Skeletal muscle tissue (tissue), 4 donors: ENCODE data around the gene OR5D13. TPM values are rescaled to one million over a fixed set of nuclear protein-coding genes. Genes with fewer than 3 reads are reported as not detected.

ENCODE experiments used
- H3K27ac ChIP-seq: one replicate; pipeline ENCODE4 v1.7.0; 2013; ENCODE audit warnings: mild to moderate bottlenecking, low read depth, low read length, inconsistent platforms
- H3K27me3 ChIP-seq, 3 donors: one replicate each; pipeline ENCODE4 v1.7.0; 2013; ENCODE audit warnings: low read length in 3 of 3; ENCODE audit not compliant: control insufficient read depth in 3 of 3, insufficient read depth in 3 of 3
- H3K36me3 ChIP-seq, 3 donors: one replicate each; pipeline ENCODE4 v1.7.0; 2013; ENCODE audit warnings: low read length in 3 of 3; ENCODE audit not compliant: control insufficient read depth in 3 of 3, insufficient read depth in 3 of 3
- H3K4me1 ChIP-seq, 3 donors: one replicate each; pipeline ENCODE4 v1.7.0; 2013; ENCODE audit warnings: low read length in 3 of 3, mild to moderate bottlenecking in 3 of 3; ENCODE audit not compliant: control insufficient read depth in 3 of 3, insufficient read depth in 3 of 3
- H3K4me3 ChIP-seq, 3 donors: one replicate each; pipeline ENCODE4 v1.7.0; 2013; ENCODE audit warnings: low read length in 3 of 3
- H3K9ac ChIP-seq, 3 donors: one replicate each; pipeline ENCODE4 v1.7.0; 2013; ENCODE audit warnings: low read length in 3 of 3, mild to moderate bottlenecking in 3 of 3, moderate library complexity in 2 of 3, low read depth in 1 of 3
- H3K9me3 ChIP-seq, 3 donors: one replicate each; pipeline ENCODE4 v1.7.0; 2013; ENCODE audit warnings: low read length in 3 of 3; ENCODE audit not compliant: control insufficient read depth in 3 of 3
- total RNA-seq: library from RNA; depleted of rRNA; stranded (reverse); fragments of >200 nt; gene quantifications from one replicate; pipeline ENCODE4 v1.2.3, GENCODE V29; 2014
- donor health status: Osteomylitis.

The OR5D13 gene
- total RNA-seq, result not detected

- Histone ChIP-seq H3K36me3 (no peaks in the 10 kb centered on the region), H3K27me3 (no peaks in the 10 kb centered on the region), H3K4me1 (no peaks in the 10 kb centered on the region), H3K4me3 (no peak within 1 kb of the TSS), H3K9ac (no peak within 1 kb of the TSS), H3K27ac (no peak within 1 kb of the TSS), H3K9me3 (no peaks in the 10 kb centered on the region)
Observed at GRCh38 chr11:55773138-55773537, at the start of gene OR5D13. OR5D13 (plus strand) TSS chr11:55773438; CDS start chr11:55773438, 0 bp downstream.

GRCh38 chr11:55726715-55727324 is 46.4 kb upstream of the OR5D13 start:
- H3K4me1 ChIP-seq, result no peaks in the 10 kb centered on the region
- H3K27me3 ChIP-seq, result no peaks in the 10 kb centered on the region
- no peak overlapping the region for H3K9ac ChIP-seq
- H3K36me3 ChIP-seq, result no peaks in the 10 kb centered on the region
- H3K9me3 ChIP-seq, result no peaks in the 10 kb centered on the region
- H3K4me3 ChIP-seq, result no peak overlapping the region
- H3K27ac ChIP-seq, result no peak overlapping the region

- no peak overlapping the region for H3K4me3 ChIP-seq
Observed at GRCh38 chr11:55732936-55733335, 40.3 kb upstream of the OR5D13 start.

GRCh38 chr11:55791606-55792005 is 18.4 kb downstream of the OR5D13 start:
- H3K27me3 ChIP-seq, result no peaks in the 10 kb centered on the region
- H3K4me3 ChIP-seq, result no peak overlapping the region
- no peaks in the 10 kb centered on the region for H3K4me1 ChIP-seq
- H3K9ac ChIP-seq, result no peak overlapping the region
- H3K36me3 ChIP-seq, result no peaks in the 10 kb centered on the region
- H3K9me3 ChIP-seq, result no peaks in the 10 kb centered on the region
- no peak overlapping the region for H3K27ac ChIP-seq

More at GRCh38 chr11:55732936-55733335, 40.3 kb upstream of the OR5D13 start:
- no peaks in the 10 kb centered on the region for H3K9me3 ChIP-seq
- no peaks in the 10 kb centered on the region for H3K4me1 ChIP-seq
- no peaks in the 10 kb centered on the region for H3K27me3 ChIP-seq
- H3K36me3 ChIP-seq, result no peaks in the 10 kb centered on the region
- H3K9ac ChIP-seq, result no peak overlapping the region
- H3K27ac ChIP-seq, result no peak overlapping the region

- no peaks in the 10 kb centered on the region for H3K4me1 ChIP-seq
- H3K9me3 ChIP-seq, result no peaks in the 10 kb centered on the region
- no peak overlapping the region for H3K27ac ChIP-seq
- H3K36me3 ChIP-seq, result no peaks in the 10 kb centered on the region
- H3K27me3 ChIP-seq, result no peaks in the 10 kb centered on the region
- H3K9ac ChIP-seq, result no peak overlapping the region
- H3K4me3 ChIP-seq, result no peak overlapping the region
Observed at GRCh38 chr11:55793321-55793720, 20.1 kb downstream of the OR5D13 start.

GRCh38 chr11:55795256-55795655 is 22.0 kb downstream of the OR5D13 start, which contains the start of gene OR5D14:
OR5D14 (plus strand) TSS chr11:55795556; CDS start chr11:55795556, 0 bp downstream.
- H3K9ac ChIP-seq, result no peak within 1 kb of the TSS
- H3K27ac ChIP-seq, result no peak within 1 kb of the TSS
- H3K27me3 ChIP-seq, result no peaks in the 10 kb centered on the region
- H3K36me3 ChIP-seq, result no peaks in the 10 kb centered on the region
- no peak within 1 kb of the TSS for H3K4me3 ChIP-seq
- H3K9me3 ChIP-seq, result no peaks in the 10 kb centered on the region
- H3K4me1 ChIP-seq, result no peaks in the 10 kb centered on the region

GRCh38 chr11:55806248-55806647 is 33.0 kb downstream of the OR5D13 start:
- H3K4me3 ChIP-seq, result no peak overlapping the region
- H3K9ac ChIP-seq, result no peak overlapping the region
- no peaks in the 10 kb centered on the region for H3K36me3 ChIP-seq
- no peaks in the 10 kb centered on the region for H3K4me1 ChIP-seq
- H3K27ac ChIP-seq, result no peak overlapping the region
- H3K9me3 ChIP-seq, result no peaks in the 10 kb centered on the region
- no peaks in the 10 kb centered on the region for H3K27me3 ChIP-seq

- Histone ChIP-seq H3K4me1 (no peaks in the 10 kb centered on the region), H3K27ac (no peak within 1 kb of the TSS), H3K36me3 (no peaks in the 10 kb centered on the region), H3K4me3 (no peak within 1 kb of the TSS), H3K9ac (no peak within 1 kb of the TSS), H3K9me3 (no peaks in the 10 kb centered on the region), H3K27me3 (no peaks in the 10 kb centered on the region)
Observed at GRCh38 chr11:55811067-55811466, 37.8 kb downstream of the OR5D13 start, which contains the start of gene OR5L1. OR5L1 (plus strand) TSS chr11:55811367; CDS start chr11:55811467, 100 bp downstream.

GRCh38 chr11:55819330-55819729 is 46.1 kb downstream of the OR5D13 start, which contains the start of gene OR5D18:
OR5D18 (plus strand) TSS chr11:55819630; CDS start chr11:55819630, 0 bp downstream.
- Histone ChIP-seq H3K9me3 (no peaks in the 10 kb centered on the region), H3K27ac (no peak within 1 kb of the TSS), H3K9ac (no peak within 1 kb of the TSS), H3K4me3 (no peak within 1 kb of the TSS), H3K36me3 (no peaks in the 10 kb centered on the region), H3K4me1 (no peaks in the 10 kb centered on the region), H3K27me3 (no peaks in the 10 kb centered on the region)
